HFF-Myc (cell line): Measurements from ENCODE around the gene AGBL1.

Experiments
- DNase-seq: peaks from one replicate; pipeline ENCODE4 v3.0.0-alpha.2; 2011; ENCODE audit warnings: low read depth; ENCODE audit errors: extremely low read depth
- H3K4me3 ChIP-seq: replicated peaks from 2 replicates; pipeline ENCODE4 v1.5.1; 2011; ENCODE audit warnings: low read depth, mild to moderate bottlenecking, control low read depth, low read length
- TF ChIP-seq, protein P1 (sequence below): IDR thresholded peaks from 2 replicates; pipeline ENCODE4 v1.5.1; 2012; ENCODE audit warnings: mild to moderate bottlenecking, low read depth, low read length, control low read depth; ENCODE audit errors: missing control alignments

Gene AGBL1

DNA sequence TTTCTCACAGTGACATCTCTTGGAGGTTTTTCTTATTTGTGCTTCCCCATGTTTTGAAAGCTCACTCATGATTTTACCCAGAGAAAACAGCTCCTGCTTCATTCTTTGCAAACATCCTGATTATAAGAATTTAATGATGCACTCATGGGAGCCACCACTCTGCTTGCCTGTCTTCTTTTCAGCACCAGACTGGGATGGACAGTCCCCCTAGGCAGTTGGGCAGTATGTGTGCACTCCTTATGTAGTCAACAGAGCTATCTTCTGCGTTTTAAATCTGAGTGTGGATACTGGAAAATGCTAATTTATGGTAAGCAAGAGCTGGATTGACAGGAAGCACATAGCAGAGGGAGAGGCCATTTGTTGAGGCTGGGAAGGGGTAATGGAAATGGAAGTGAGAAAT, 276.1 kb downstream of the AGBL1 start:
- no peak for DNase-seq
- no peak overlapping the region for H3K4me3 ChIP-seq
- TF ChIP-seq, protein P1, sequence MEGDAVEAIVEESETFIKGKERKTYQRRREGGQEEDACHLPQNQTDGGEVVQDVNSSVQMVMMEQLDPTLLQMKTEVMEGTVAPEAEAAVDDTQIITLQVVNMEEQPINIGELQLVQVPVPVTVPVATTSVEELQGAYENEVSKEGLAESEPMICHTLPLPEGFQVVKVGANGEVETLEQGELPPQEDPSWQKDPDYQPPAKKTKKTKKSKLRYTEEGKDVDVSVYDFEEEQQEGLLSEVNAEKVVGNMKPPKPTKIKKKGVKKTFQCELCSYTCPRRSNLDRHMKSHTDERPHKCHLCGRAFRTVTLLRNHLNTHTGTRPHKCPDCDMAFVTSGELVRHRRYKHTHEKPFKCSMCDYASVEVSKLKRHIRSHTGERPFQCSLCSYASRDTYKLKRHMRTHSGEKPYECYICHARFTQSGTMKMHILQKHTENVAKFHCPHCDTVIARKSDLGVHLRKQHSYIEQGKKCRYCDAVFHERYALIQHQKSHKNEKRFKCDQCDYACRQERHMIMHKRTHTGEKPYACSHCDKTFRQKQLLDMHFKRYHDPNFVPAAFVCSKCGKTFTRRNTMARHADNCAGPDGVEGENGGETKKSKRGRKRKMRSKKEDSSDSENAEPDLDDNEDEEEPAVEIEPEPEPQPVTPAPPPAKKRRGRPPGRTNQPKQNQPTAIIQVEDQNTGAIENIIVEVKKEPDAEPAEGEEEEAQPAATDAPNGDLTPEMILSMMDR: no peak

DNA sequence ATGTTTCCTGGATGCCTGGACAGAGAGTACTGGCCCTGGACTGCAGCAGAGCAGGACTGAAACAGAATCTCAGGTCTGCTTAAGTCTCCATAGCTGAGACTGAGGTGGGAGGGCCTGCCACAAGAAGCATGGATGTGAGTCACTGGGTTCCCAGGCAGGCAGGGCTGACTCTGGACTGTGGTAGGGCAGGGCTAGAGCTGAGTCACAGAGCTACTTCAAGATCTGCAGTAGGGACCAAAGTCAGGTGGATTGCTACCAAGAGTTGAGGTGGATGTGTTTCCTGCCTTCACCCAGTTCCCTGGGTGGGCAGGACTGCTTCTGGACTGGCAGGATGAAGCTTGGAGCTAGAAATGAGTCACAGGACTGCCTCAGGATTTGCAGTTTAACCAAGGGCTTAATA, 282.9 kb downstream of the AGBL1 start:
- TF ChIP-seq, protein P1: no peak
- no peak for DNase-seq

DNA sequence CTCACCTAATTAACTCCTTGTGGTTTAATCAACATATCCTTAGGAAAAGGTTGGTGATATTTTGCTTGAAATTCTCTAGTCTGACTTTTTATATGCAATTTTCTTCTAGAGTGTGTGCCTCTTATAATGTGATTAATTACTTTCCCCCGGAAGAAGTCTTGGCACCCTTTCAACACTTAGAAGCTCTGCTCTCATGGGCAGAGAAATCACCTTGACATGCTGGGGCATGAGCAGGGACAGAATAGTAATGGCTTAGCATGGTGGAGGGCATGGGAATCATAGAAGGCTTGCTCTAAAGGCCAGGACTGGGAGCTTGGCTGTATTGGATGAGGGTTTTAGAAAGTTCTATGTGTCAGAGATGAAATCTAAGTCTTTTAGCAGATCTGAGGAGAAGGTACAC, 293.5 kb downstream of the AGBL1 start:
- TF ChIP-seq, protein P1: no peak
- DNase-seq: no peak
- no peak overlapping the region for H3K4me3 ChIP-seq

More for the DNA sequence above, 282.9 kb downstream of the AGBL1 start:
- H3K4me3 ChIP-seq: no peak overlapping the region

DNA sequence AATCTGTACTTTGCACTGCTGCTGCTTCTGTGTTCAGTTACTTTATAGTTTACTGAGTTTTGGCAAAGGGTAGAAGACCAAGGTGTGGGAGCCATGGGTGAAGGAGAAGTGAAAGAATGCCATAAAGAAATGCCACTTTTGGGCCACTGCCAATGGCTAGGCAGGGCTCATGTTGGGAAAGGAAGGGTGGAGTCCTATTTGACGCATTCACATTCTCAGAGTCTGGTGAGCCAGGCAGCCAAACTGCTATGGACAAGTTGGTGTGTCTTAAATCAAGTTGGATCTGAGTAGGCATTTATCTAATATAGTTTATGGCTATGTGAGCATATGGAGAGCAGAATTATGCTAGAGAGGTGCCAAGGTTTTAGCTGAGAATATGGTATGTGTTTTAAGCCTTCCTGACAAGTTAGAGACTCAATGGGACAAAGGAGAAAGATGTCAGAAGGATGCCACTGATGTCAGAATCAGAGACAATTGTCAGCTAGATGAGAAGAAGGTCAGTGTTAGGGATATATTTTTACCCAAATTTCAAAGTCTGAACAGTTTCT, 296.1 kb downstream of the AGBL1 start:
- DNase-seq: no peak

DNA sequence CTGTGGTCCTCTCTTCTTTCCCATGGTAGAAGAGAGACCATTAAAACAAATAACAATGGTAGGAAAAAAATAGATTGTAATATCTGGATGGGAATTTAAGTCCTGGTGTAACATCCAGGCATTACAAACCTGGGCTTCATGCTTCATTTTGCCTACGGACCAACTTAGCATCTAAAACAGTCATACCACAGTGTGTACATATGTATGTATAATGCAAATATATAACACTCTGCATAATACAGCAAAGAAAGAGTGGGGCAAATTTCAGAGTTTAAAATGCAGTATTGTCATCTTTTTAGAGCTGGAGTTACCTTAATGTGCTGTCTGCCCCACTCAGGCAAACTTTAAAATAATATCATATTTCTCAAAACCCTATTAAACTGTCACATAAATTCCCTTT, 298.2 kb downstream of the AGBL1 start:
- no peak overlapping the region for H3K4me3 ChIP-seq
- TF ChIP-seq, protein P1: no peak
- DNase-seq: no peak

More for the DNA sequence above, 296.1 kb downstream of the AGBL1 start:
- TF ChIP-seq, protein P1: no peak
- no peak overlapping the region for H3K4me3 ChIP-seq

DNA sequence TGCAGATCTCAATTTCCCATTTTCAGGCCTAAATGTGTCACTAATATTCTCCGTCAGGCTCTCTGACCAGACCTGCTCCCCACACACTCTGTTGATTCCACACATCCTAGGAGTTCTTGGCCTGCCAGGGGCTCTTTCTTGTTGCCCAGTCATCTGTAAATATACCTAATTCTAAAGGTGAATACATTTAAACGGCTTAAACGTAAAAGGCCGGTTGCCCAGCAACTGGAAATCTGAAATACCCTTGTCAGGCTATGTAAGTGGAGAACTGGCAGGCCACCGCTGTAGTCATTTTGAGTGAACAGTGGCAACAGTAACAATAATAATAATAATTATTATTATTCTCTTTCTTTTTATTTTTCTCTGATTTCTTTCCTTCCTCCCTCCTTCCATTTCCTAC, 302.7 kb downstream of the AGBL1 start:
- no peak for DNase-seq
- TF ChIP-seq, protein P1: no peak
- H3K4me3 ChIP-seq: no peak overlapping the region

DNA sequence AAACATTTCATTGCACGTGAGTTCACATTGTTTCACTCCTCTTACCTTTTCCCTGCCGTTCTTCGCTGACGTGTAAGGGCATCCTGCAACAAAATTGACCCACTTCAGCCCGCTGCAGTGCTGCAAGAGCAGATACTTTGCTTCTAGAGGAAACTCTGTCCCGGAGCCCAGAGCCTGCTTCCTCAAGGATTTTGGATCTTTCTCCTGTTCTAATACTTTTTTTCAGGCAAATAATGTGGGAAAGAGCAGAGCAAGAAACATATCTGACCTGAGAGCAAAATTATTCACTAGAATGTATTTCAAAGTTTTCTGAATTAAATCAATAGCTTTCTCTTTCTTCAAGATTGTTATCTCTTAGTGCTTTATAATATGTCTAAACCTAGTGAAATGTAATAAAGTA, 303.9 kb downstream of the AGBL1 start:
- no peak for DNase-seq
- TF ChIP-seq, protein P1: no peak
- no peak overlapping the region for H3K4me3 ChIP-seq
